ENCODE measurements around the gene PAPLN. TPM values are rescaled to one million over a fixed set of nuclear protein-coding genes. Genes with fewer than 3 reads are reported as not detected.
"Not testable (repeated sequence)": the region's sequence is repeated elsewhere in the genome, so short reads cannot be mapped to it uniquely, and the experiment has no call there.

The PAPLN gene
- total RNA-seq, 1 donor from 2014 or later: 3.2 TPM

- intact Hi-C loops (cut with micrococcal nuclease): no loop called here
- no peak for DNase-seq
- ATAC-seq: no peak
Measured at GRCh38 chr14:73272393-73272792, 35.1 kb downstream of the PAPLN start.

GRCh38 chr14:73273799-73274198 is 36.5 kb downstream of the PAPLN start:
- DNase-seq (no peak), ATAC-seq (no peak)
- intact Hi-C loops (cut with micrococcal nuclease): no loop called here

DNA sequence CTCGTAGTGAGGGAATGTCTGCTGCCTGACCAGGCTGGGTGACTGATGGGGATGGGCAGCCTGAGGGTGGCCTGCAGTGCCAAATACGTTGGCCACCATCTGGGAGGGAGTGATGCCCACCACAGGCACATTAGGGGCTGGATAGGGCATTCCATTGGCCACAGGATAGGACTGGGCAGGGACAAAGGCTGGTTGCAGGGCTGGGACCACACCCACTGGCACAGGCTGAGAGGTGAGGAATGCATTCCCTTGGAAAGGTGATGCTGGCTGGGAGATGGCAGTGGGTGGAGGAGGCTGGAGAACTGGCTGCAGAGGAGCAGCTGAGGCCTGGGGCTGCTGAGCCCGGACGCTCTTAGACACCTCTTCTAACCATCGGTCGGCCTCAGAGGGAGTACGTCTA is 39.5 kb downstream of the PAPLN start:
- ATAC-seq (no peak), DNase-seq (no peak)
- intact Hi-C loops (cut with micrococcal nuclease): no loop called here

DNA sequence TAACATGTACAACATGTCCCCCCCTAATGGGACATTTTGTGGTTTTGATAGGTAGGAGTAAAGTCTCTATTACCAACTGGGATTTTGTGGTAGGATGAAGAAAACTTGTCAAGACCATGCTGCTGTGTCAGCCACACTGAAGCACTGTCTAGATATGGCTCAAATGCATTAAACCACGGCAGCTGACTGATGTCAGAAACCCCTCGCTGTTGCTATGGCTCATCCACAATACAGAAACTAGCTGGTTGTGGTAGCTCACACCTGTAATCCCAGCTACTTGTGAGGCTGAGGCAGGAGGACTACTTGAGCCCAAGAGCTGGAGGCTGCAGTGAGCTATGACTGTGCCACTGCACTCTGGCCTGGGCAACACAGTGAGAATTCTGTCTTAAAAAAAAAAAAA is 40.1 kb downstream of the PAPLN start:
- intact Hi-C loops (cut with micrococcal nuclease): no loop called here
- ATAC-seq: no peak
- no peak for DNase-seq

DNA sequence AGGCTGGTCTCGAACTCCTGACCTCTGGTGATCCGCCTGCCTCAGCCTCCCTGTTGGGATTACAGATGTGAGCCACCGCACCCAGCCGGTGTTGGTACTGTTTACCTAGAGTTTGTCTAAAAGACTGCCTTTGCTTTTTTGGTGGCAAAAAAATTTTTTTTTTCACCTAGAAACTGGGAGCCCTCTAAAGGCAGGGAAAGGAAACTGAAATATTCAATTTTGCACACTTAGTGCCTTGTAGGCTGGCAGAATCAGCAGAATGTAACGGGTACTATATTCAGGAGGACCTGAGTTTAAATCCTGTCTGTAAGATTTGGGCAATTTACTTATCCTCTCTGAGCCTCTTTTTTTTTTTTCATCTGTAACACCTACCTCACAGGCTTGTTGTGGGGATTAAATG is 43.6 kb downstream of the PAPLN start:
- ATAC-seq (no peak), DNase-seq (no peak)
- intact Hi-C loops (cut with micrococcal nuclease): no loop called here

DNA sequence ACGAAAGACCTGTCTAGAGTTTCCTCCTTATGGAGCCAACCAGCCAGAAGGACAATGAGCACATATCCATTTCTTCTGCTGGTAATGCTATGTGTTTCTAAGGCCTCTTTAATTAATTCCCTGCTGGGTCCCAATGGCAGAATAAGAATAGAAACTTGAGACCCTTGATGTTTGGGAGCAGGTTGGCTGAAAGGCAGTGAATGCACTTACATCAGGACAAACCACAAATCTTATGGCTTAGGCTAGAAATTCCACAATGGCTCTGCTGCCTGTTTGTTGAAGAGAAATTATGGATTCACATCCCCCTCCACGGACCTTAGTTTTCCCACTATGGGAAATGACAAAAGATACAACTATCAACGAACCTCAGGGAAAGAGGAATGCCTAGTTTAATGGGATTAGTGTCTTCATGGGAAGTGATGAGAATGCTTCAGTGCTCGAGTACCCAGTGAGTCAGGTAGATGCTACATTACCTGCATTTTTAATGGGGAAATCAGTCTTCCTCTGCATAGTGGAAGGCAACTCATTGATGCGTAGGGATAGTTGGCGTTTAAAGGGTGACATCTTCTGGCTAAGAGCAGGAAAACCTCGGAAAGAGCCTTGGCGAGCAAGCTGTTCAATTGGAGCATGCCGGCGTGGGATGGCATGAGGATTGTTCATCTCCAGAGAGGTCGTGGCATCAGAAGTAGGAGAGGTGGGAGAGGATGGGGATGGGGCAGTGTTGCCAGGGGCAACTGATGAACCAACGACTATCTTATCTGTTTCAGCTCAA is 46.5 kb downstream of the PAPLN start:
- DNase-seq (no peak), ATAC-seq (no peak)
- intact Hi-C loops (cut with micrococcal nuclease): no loop called here

GRCh38 chr14:73285979-73286378 is 48.7 kb downstream of the PAPLN start:
- ATAC-seq: no peak
- DNase-seq: no peak

GRCh38 chr14:73286598-73286997 is 49.3 kb downstream of the PAPLN start:
- intact Hi-C loops (cut with micrococcal nuclease): no loop called here
- ATAC-seq (no peak), DNase-seq (no peak)

More at GRCh38 chr14:73285979-73286378, 48.7 kb downstream of the PAPLN start:
- intact Hi-C loops (cut with micrococcal nuclease): no loop called here

DNA sequence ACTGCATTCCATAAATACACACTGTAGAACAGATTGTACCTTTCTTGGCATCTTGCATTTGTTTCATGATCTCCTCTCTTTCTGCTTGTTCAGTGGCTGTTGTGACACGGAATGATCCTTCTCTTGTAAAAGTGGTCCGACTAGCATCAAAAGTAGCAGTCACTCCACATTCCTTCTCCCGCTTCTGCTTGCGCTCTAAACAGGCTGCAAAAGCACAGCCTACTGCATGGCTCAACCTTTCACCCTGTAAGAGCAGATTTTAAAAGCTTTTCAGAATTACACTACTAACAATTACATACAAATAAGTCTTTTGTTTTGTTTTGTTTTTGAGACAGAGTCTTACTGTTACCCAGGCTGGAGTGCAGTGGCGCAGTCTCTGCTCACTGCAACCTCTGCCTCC is 49.8 kb downstream of the PAPLN start:
- ATAC-seq: no peak
- no peak for DNase-seq
- intact Hi-C loops (cut with micrococcal nuclease): no loop called here

DNA sequence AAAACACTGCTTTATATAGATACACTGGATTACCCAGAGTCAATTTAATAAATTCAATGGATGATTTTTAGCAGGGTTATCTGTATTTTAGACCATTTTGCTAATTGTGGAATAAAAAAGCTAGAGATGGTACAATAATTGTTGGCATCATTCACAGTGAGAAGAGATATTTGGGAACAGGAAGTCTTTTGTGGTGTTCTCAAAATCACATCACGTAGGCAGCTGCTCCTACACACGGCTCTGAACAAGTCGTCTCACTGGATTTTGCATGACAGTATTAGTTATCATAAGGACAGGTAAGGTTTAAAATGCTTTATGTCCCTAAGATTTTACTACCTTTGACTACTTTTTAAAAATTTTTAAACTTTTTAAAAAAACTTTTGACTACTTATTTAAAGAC is 52.0 kb downstream of the PAPLN start:
- intact Hi-C loops (cut with micrococcal nuclease): no loop called here
- ATAC-seq (no peak), DNase-seq (no peak)

DNA sequence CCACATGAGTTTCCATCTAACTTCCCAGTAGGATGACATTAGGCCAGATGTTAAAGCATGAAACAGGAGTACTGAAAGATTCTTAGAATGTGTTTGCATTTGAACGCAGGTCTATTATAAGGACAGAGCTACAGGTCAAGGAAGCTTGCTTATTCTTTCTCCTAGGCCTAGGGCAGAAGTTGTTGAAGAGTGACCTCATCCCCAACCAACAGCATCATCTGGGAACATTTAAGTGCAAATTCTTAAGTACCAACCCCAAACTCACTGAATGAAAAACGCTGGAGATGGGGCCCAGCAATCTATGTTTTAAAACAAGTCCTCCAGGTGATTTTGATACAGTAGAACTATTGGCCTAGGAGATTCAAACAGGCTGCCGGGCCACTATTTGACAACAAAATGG is 52.4 kb downstream of the PAPLN start:
- DNase-seq: no peak
- no peak for ATAC-seq
- intact Hi-C loops (cut with micrococcal nuclease): no loop called here

DNA sequence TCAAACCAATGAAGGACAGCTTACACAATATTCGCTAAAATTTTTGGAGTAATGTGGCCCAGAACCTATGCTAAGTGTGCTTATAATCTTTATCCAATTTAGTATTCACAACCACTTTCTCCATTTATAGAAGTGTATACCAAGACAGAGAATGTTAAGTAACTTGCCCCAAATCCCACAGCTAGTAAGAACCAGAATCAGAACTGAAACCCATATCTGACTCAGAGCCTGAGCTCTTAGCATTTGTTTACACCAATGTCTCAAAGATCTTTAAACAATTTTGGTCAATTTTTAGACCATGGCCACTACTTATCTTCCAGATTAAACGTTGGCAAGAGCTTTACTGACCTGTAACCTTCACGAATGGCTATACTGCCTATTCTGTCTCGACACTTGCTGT is 53.0 kb downstream of the PAPLN start:
- intact Hi-C loops (cut with micrococcal nuclease): no loop called here
- no peak for DNase-seq
- no peak for ATAC-seq

DNA sequence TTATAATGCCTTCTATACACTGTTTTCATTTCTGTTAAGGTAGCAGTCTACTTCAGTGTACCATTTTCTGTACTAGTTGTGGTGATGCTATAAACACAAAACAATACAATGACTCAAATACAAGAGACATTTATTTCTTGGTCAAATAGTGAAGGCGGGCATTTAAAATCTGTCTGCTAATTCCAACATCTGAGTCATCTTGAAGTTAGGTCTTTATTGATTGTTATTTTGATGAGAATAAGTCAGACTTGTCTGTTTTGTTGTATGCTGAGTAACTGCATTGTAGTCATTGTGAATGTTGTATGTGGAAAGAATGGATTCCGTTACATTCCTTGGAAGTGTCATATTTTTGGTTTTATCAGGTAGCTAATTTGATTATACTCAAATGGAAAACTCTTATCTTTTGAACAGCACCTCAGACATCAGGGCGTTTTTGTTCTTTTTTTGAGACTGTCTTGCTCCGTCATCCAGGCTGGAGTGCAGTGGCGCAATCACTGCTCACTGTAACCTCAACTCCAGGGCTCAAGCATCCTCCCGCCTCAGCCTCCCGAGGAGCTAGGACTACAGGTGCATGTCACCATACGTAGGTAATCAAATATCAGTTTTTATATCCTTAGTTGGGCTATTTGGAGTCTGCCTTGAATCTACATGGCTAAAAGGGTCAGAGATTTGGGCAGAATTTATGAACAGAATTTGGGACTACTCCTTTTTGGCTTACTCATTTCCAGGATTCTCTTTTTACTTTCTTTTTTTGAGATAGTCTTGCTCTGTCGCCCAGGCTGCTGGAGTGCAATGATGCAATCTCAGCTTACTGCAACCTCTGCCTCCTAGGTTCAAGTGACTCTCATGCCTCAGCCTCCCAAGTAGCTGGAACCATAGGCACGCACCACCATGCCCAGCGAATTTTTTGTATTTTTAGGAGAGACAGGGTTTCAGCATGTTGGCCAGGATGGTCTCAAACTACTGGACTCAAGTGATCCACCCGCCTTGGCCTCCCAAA is 56.8 kb downstream of the PAPLN start:
- ATAC-seq (no peak), DNase-seq (no peak)
- intact Hi-C loops (cut with micrococcal nuclease): no loop called here

GRCh38 chr14:73295198-73295796 is 58.0 kb downstream of the PAPLN start:
- intact Hi-C loops (cut with micrococcal nuclease): loop anchor here (5.0 kb wide), 1 partner anchor 177 kb away; no protein-coding TSS in a partner anchor
- ATAC-seq (no peak), DNase-seq (no peak)

GRCh38 chr14:73305499-73305898 is 68.2 kb downstream of the PAPLN start:
- intact Hi-C loops (cut with micrococcal nuclease): no loop called here
- ATAC-seq: no peak
- DNase-seq: no peak

DNA sequence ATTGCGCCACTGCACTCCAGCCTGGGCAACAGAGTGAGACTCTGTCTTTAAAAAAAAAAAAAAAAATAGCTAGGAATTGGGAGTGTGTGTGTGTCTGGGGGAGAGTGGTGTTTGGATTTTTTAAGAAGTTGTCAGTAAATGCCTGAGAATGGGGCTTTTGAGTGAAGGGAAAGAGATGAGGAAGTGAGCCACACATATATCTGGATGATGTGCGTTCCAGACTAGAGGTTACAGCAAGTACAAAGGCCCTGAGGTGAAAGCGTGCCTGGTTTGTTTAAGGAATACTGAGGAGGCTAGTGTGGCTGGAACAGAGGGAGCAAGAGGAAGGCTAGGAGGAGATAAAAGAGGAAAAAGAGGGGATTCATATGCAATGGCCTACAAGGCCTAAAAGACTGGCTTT is 70.0 kb downstream of the PAPLN start:
- ATAC-seq: no peak
- intact Hi-C loops (cut with micrococcal nuclease): no loop called here
- no peak for DNase-seq

GRCh38 chr14:73309207-73309606 is 71.9 kb downstream of the PAPLN start:
- intact Hi-C loops (cut with micrococcal nuclease); DNase-seq; ATAC-seq: not testable (repeated sequence)

GRCh38 chr14:73311708-73312030 is 74.4 kb downstream of the PAPLN start:
- intact Hi-C loops (cut with micrococcal nuclease): no loop called here
- no peak for ATAC-seq
- no peak for DNase-seq

DNA sequence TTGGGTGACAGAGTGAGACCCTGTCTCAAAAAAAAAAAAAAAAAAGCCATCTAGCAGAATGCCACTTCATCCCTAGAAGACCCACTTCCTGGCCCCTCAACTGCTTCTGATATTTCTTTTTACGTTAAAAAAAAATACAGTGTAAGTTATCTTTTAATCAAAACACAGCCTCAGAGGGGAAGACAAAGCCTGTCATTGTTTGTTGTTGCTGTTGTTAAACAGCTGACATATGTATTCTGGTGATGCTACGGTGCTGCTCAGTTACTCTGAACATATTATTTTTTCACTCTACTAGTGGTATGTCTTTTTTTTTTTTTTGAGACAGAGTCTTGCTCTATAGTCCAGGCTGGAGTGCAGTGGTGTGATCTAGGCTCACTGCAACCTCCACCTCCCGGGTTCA is 75.4 kb downstream of the PAPLN start:
- intact Hi-C loops (cut with micrococcal nuclease): no loop called here
- ATAC-seq (no peak), DNase-seq (no peak)

DNA sequence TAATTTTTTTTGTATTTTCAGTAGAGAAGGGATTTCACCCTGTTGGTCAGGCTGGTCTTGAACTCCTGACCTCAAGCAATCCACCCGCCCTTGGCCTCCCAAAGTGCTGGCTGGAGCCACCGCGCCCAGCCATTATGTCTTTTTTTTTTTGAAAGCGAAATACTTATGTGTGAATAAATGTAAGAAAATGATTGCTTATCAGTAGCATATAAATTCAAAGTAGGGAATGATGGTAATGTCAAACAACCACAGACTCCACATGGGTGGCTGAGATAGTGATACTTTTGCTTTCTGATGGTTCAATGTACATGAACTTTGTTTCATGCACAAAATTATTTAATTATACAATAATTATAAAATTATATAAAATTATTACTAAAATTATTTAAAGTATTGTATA is 75.8 kb downstream of the PAPLN start:
- ATAC-seq (no peak), DNase-seq (no peak)
- intact Hi-C loops (cut with micrococcal nuclease): no loop called here

All from left ventricle myocardium superior (tissue), 1 donor.